Keratinocyte (primary cell): ENCODE measurements around the gene MYH6.

Experiments used
- EZH2 ChIP-seq: IDR thresholded peaks from one replicate; pipeline ENCODE4 v1.6.1; 2012; ENCODE audit warnings: inconsistent platforms, mild to moderate bottlenecking, low read length, moderate library complexity
- TF ChIP-seq, protein P1 (sequence below), 3 experiments: IDR thresholded peaks in 1 of 3; conservative IDR thresholded peaks in 1 of 3; optimal IDR thresholded peaks in 1 of 3; 2 replicates in 2 of 3; 3 replicates in 1 of 3; pipeline versions ENCODE3 to v1.5.1; 2011; ENCODE audit warnings: low read length in 3 of 3, mild to moderate bottlenecking in 3 of 3, moderate library complexity in 2 of 3, control low read depth in 1 of 3, inconsistent platforms in 1 of 3; ENCODE audit not compliant: insufficient read depth in 2 of 3; ENCODE audit errors: extremely low read depth in 1 of 3

DNA sequence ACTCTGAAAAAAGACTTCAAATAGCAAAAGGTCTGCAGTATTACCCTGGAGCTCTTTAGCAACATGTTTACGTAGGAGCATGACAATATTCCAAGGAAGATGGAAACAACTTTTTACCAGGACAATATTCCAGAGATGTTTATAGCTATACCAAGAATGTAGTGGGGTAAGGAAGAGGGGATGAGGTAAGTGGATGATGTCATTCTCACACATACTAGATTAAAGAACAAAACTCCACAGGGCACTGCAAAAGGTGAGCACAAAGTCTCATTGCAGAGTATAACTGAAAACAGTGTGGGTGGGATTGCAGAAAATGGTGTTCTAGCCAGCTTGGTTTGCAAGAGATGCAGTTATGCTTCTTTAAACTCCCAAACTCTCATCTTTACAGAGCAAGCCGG lies 22.8 kb downstream of the MYH6 start:
- TF ChIP-seq, protein P1, sequence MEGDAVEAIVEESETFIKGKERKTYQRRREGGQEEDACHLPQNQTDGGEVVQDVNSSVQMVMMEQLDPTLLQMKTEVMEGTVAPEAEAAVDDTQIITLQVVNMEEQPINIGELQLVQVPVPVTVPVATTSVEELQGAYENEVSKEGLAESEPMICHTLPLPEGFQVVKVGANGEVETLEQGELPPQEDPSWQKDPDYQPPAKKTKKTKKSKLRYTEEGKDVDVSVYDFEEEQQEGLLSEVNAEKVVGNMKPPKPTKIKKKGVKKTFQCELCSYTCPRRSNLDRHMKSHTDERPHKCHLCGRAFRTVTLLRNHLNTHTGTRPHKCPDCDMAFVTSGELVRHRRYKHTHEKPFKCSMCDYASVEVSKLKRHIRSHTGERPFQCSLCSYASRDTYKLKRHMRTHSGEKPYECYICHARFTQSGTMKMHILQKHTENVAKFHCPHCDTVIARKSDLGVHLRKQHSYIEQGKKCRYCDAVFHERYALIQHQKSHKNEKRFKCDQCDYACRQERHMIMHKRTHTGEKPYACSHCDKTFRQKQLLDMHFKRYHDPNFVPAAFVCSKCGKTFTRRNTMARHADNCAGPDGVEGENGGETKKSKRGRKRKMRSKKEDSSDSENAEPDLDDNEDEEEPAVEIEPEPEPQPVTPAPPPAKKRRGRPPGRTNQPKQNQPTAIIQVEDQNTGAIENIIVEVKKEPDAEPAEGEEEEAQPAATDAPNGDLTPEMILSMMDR (optimal IDR thresholded peaks at IDR 0.05 in 1 of 3, IDR thresholded peaks at IDR 0.05 in 1 of 3, conservative IDR thresholded peaks at IDR 0.05 in 1 of 3; ENCODE audit: extremely low read depth in 1 of 3, insufficient read depth in 2 of 3, low read length in 3 of 3), result no peak
- TF ChIP-seq EZH2, result no peak
